Bronchial epithelial cell (primary cell): ENCODE results near the gene RBMS1. TPM values are rescaled to one million over a fixed set of nuclear protein-coding genes. Genes with fewer than 3 reads are reported as not detected.
A peak's percentile ranks its signal among the peaks of the same experiment; 100 is the strongest.

Source experiments
- DNase-seq: peaks from one replicate; pipeline ENCODE4 v3.0.0-alpha.2; 2010; ENCODE audit warnings: low read depth
- FAIRE-seq: peaks from 2 replicates; lab custom pipeline; 2011; peaks lifted over from hg19 to GRCh38; lab: Jason Lieb, UNC
- H3K27me3 ChIP-seq: 2 replicates; pipeline ENCODE4 v1.5.1; 2011; ENCODE audit warnings: low read length; ENCODE audit not compliant: control insufficient read depth, insufficient read depth
- H3K36me3 ChIP-seq: 2 replicates; pipeline ENCODE4 v1.5.1; 2011; ENCODE audit warnings: low read length; ENCODE audit not compliant: control insufficient read depth, insufficient read depth
- H3K4me3 ChIP-seq: 2 replicates; pipeline ENCODE4 v1.5.1; 2011; ENCODE audit warnings: mild to moderate bottlenecking, low read depth, low read length, control low read depth
- total RNA-seq: library from RNA; depleted of rRNA; stranded (reverse); fragments of >200 nt; gene quantifications from 2 replicates; pipeline ENCODE4 v1.2.1, GENCODE V29; 2014
- TF ChIP-seq, protein P1 (sequence below): IDR thresholded peaks from 2 replicates; pipeline ENCODE4 v1.5.1; 2011; ENCODE audit warnings: mild to moderate bottlenecking, moderate library complexity, low read length, control low read depth, inconsistent platforms; ENCODE audit not compliant: insufficient read depth, severe bottlenecking

RBMS1 gene
- total RNA-seq, 1 donor from 2014 or later = 30.0 TPM

DNA sequence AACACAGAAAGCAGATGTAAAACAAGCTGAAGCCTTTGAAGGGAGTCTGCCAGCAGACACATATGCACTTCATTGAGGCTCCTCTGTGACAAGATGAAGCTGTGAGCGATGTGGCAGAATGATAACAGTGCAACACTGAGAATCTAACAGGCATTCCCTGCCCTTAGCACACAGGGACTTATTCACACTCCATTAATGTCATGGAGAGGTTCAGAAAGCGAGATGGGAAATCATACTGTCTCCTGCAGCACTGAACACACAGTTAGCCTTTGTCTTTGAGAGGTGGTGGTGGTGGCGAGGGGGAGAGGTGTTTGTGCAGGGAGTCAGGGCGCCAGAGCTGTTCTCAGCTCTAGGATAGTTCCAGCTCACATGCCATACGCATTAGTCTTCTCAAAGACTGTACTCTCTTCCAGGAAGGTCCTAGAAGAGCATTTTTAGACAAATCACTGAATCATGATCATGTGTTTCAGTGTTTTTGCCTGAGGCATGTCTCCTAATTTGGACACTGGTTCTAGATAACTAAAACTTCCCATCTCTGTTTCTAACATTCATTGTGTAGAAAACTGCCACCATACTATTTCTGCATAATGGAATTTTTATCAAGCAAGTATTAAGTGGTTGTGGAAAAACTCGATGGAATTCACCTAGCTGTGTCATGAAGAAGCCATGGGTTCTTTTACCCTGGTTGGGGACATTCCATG, 200.1 kb downstream of the RBMS1 start:
- DNase-seq (peak; percentile 90), FAIRE-seq (no peak)
- TF ChIP-seq, protein P1, sequence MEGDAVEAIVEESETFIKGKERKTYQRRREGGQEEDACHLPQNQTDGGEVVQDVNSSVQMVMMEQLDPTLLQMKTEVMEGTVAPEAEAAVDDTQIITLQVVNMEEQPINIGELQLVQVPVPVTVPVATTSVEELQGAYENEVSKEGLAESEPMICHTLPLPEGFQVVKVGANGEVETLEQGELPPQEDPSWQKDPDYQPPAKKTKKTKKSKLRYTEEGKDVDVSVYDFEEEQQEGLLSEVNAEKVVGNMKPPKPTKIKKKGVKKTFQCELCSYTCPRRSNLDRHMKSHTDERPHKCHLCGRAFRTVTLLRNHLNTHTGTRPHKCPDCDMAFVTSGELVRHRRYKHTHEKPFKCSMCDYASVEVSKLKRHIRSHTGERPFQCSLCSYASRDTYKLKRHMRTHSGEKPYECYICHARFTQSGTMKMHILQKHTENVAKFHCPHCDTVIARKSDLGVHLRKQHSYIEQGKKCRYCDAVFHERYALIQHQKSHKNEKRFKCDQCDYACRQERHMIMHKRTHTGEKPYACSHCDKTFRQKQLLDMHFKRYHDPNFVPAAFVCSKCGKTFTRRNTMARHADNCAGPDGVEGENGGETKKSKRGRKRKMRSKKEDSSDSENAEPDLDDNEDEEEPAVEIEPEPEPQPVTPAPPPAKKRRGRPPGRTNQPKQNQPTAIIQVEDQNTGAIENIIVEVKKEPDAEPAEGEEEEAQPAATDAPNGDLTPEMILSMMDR = no peak
- H3K27me3 ChIP-seq = no peaks in the 10 kb centered on the region
- H3K36me3 ChIP-seq = peaks cover 1% of the 10 kb centered on the region
- H3K4me3 ChIP-seq = no peak overlapping the region

DNA sequence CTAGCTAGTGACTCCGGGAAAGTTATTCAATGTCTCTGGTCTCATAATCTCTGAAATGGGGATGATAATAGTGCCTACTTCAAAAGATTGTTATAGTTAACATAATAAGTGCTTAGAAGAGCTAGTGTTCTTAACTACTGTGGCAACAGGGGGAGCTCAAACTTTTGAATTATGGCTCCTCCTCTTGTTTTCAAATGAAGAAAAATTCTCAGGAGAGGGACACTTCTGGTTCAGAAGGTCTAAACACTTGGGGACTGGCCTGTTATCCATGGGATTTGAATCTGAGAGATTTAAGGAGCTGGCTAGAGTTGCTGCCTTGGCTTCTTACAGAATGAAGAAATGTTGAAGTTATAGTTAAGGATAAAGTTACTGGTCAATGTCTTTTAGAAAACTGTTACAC, 201.4 kb downstream of the RBMS1 start:
- H3K36me3 ChIP-seq = no peaks in the 10 kb centered on the region
- TF ChIP-seq, protein P1 = no peak
- no peaks in the 10 kb centered on the region for H3K27me3 ChIP-seq
- no peak overlapping the region for H3K4me3 ChIP-seq
- FAIRE-seq = no peak
- DNase-seq = no peak

DNA sequence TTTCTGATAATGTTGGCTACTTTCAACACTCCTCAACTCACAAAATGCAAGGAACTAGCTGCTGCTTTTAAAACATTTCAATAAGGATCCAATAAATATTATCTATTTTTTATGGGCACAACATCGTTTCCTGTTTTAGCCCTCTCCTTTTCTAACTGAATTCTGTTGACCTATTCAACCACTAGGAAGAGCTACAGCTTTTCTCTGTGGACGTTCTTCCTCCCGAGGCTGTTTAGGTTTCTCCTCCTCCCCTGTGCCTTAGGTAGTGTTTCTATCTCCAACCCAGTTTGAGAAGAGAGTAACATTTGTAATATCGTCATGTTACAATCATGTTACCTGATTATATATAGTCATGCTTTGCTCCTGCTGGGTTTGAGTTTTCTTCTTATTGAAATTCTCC, 202.2 kb downstream of the RBMS1 start:
- TF ChIP-seq, protein P1 = no peak
- no peak for FAIRE-seq
- no peaks in the 10 kb centered on the region for H3K36me3 ChIP-seq
- no peak overlapping the region for H3K4me3 ChIP-seq
- DNase-seq = no peak
- no peaks in the 10 kb centered on the region for H3K27me3 ChIP-seq

DNA sequence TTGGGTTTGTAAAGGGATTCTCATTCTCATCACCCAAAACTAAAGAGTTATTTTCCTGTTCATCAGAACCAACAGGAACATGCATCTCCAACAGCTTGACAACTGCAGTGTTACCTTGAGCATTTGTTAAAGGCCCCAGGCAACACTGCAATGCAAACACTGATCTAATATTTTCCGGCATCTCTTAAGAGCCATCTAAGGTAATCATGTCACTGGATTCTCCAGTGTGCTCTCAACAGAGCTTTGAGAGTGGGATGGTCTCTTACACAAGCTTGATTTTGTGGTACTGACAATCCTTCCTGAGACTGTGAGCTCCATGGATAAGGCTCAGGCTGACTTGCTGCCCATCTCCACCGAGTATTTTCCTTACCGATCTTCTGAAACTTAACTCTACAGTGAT, 203.0 kb downstream of the RBMS1 start:
- DNase-seq (no peak), FAIRE-seq (peak; percentile 28)
- no peaks in the 10 kb centered on the region for H3K36me3 ChIP-seq
- no peak overlapping the region for H3K4me3 ChIP-seq
- H3K27me3 ChIP-seq = no peaks in the 10 kb centered on the region
- TF ChIP-seq, protein P1 = no peak

DNA sequence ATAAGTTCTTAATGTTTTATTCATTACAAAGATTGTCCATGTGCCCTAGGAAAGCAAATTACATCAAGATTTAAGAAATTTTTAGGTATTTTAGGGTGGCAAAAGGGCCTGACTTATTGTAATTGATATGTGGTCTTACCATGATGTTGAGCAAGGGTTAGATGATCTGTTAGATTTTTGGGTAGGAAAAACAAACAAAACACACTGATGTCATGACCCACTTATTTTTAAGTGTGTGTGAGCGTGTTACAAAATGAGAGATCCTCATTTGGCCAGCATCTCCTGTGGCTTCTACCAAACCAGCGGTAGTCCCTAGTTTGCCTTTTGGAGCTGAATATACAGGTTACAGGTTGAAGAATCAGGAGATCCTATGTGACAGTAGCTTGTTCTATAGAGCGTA, 203.8 kb downstream of the RBMS1 start:
- Histone ChIP-seq H3K4me3 (no peak overlapping the region), H3K27me3 (no peaks in the 10 kb centered on the region), H3K36me3 (peaks cover 2% of the 10 kb centered on the region)
- DNase-seq (no peak), FAIRE-seq (no peak)
- TF ChIP-seq, protein P1 = no peak

DNA sequence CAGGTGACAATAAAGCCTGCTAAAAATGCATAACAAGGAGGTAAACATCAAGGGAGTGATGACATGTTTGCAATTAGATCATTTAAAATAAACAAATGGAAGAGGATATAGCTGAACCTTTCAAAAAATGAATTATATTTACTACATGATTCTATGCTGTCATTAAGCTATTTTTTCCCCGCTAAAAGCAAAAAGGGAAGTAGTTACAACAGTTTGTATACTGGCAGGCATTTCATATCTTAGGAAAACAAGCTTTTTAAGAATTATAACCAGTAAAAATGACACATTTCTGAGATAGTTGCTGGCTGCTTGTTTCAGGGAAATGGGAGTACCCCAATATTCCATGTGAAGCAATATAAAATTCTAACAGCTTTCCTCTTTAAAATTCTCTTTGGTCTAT, 204.5 kb downstream of the RBMS1 start:
- TF ChIP-seq, protein P1 = no peak
- FAIRE-seq (no peak), DNase-seq (no peak)
- Histone ChIP-seq H3K27me3 (no peaks in the 10 kb centered on the region), H3K4me3 (no peak overlapping the region), H3K36me3 (peaks cover 2% of the 10 kb centered on the region)
